MM.1S (cell line): ENCODE measurements around the gene MEF2C.
A peak's percentile ranks its signal among the peaks of the same experiment; 100 is the strongest.

Experiments used
- DNase-seq: peaks from one replicate; pipeline ENCODE4 v3.0.0-alpha.2; 2015
- H2AFZ ChIP-seq: fragments of 300-600 bp; sonication (generic); 2 replicates; pipeline ENCODE4 v1.6.0; 2016; ENCODE audit warnings: antibody characterized with exemption, low read length
- H3F3A ChIP-seq: fragments of 300-600 bp; sonication (generic); 2 replicates; pipeline ENCODE4 v1.6.1; 2016; ENCODE audit warnings: mild to moderate bottlenecking, antibody characterized with exemption, low read length, moderate library complexity, mixed read lengths; ENCODE audit not compliant: insufficient read depth
- H3K27ac ChIP-seq: fragments of 300-600 bp; sonication (generic); 2 replicates; pipeline ENCODE4 v1.5.1; 2016; ENCODE audit warnings: mild to moderate bottlenecking, low read length
- H3K27me3 ChIP-seq: fragments of 300-600 bp; sonication (generic); replicated peaks from 2 replicates; pipeline ENCODE4 v1.6.0; 2016; ENCODE audit warnings: low read length; ENCODE audit not compliant: insufficient read depth
- H3K36me3 ChIP-seq: fragments of 300-600 bp; sonication (generic); replicated peaks from 2 replicates; pipeline ENCODE4 v1.6.1; 2016; ENCODE audit warnings: mild to moderate bottlenecking, low read length, mixed read lengths; ENCODE audit not compliant: insufficient read depth
- H3K4me1 ChIP-seq: fragments of 300-600 bp; sonication (generic); 2 replicates; pipeline ENCODE4 v1.6.1; 2016; ENCODE audit warnings: low read length, mixed read lengths
- H3K4me2 ChIP-seq: fragments of 300-600 bp; sonication (generic); 2 replicates; pipeline ENCODE4 v1.6.0; 2016; ENCODE audit warnings: low read depth, low read length
- H3K4me3 ChIP-seq: fragments of 300-600 bp; sonication (generic); 2 replicates; pipeline ENCODE4 v1.5.1; 2016; ENCODE audit warnings: low read length, mixed read lengths
- H3K79me2 ChIP-seq: fragments of 300-600 bp; sonication (generic); 2 replicates; pipeline ENCODE4 v1.6.1; 2016; ENCODE audit warnings: mixed run types, low read length, mixed read lengths
- H3K9ac ChIP-seq: fragments of 300-600 bp; sonication (generic); 2 replicates; pipeline ENCODE4 v1.6.1; 2016; ENCODE audit warnings: low read length, mixed read lengths
- H3K9me2 ChIP-seq: fragments of 300-600 bp; sonication (generic); replicated peaks from 2 replicates; pipeline ENCODE4 v1.6.1; 2016; ENCODE audit warnings: mild to moderate bottlenecking, low read length, mixed read lengths; ENCODE audit not compliant: insufficient read depth
- H3K9me3 ChIP-seq: fragments of 300-600 bp; sonication (generic); replicated peaks from 2 replicates; pipeline ENCODE4 v1.6.1; 2016; ENCODE audit warnings: mild to moderate bottlenecking, low read length, mixed read lengths; ENCODE audit not compliant: insufficient read depth
- H4K20me1 ChIP-seq: fragments of 300-600 bp; sonication (generic); 2 replicates; pipeline ENCODE4 v1.6.1; 2016; ENCODE audit warnings: mild to moderate bottlenecking, low read length, moderate library complexity, mixed read lengths; ENCODE audit not compliant: insufficient read depth
- CTCF ChIP-seq: fragments of 300-600 bp; sonication (generic); IDR thresholded peaks from 2 replicates; pipeline ENCODE4 v1.5.1; 2016; ENCODE audit warnings: antibody characterized with exemption, low read length, mixed read lengths
- EZH2 ChIP-seq: fragments of 300-600 bp; sonication (generic); optimal IDR thresholded peaks from 2 replicates; pipeline ENCODE3; 2017; ENCODE audit warnings: low read depth, mild to moderate bottlenecking, antibody characterized with exemption, low read length, mixed read lengths
- EZH2phosphoT487 ChIP-seq: fragments of 300-600 bp; sonication (generic); IDR thresholded peaks from 2 replicates; pipeline ENCODE4 v1.6.1; 2018; ENCODE audit warnings: antibody characterized with exemption, low read length

The MEF2C gene

GRCh38 chr5:88691945-88692868 lies 190.8 kb downstream of the MEF2C start:
- H3K4me2 ChIP-seq: no peak overlapping the region
- no peaks in the 10 kb centered on the region for H3K9me2 ChIP-seq
- H4K20me1 ChIP-seq: no peaks in the 10 kb centered on the region
- no peak for TF ChIP-seq EZH2phosphoT487
- no peak overlapping the region for H2AFZ ChIP-seq
- no peaks in the 10 kb centered on the region for H3K36me3 ChIP-seq
- no peaks in the 10 kb centered on the region for H3K27me3 ChIP-seq
- H3K27ac ChIP-seq: no peak overlapping the region
- no peaks in the 10 kb centered on the region for H3K9me3 ChIP-seq
- no peak for DNase-seq
- H3K4me3 ChIP-seq: no peak overlapping the region
- no peaks in the 10 kb centered on the region for H3F3A ChIP-seq
- H3K9ac ChIP-seq: no peak overlapping the region
- H3K4me1 ChIP-seq: no peaks in the 10 kb centered on the region
- no peaks in the 10 kb centered on the region for H3K79me2 ChIP-seq

DNA sequence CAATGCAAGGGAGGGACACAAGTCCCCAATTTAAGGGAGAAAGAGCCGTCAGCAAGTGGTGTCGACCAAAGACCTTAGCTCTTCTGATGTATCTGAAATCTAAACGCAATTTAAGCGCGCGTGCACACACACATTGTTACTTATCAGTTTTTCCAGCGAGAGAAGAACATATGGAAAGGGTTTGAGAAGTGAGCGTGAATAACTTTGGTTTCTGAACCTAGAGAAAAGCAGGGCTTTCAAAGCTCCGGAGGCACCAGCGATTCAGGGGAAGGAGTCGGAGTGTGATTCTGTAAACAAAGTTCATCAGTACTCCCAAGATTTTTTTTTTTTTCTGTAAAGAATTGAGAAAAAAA lies 191.8 kb downstream of the MEF2C start:
- H3K27me3 ChIP-seq: no peaks in the 10 kb centered on the region

DNA sequence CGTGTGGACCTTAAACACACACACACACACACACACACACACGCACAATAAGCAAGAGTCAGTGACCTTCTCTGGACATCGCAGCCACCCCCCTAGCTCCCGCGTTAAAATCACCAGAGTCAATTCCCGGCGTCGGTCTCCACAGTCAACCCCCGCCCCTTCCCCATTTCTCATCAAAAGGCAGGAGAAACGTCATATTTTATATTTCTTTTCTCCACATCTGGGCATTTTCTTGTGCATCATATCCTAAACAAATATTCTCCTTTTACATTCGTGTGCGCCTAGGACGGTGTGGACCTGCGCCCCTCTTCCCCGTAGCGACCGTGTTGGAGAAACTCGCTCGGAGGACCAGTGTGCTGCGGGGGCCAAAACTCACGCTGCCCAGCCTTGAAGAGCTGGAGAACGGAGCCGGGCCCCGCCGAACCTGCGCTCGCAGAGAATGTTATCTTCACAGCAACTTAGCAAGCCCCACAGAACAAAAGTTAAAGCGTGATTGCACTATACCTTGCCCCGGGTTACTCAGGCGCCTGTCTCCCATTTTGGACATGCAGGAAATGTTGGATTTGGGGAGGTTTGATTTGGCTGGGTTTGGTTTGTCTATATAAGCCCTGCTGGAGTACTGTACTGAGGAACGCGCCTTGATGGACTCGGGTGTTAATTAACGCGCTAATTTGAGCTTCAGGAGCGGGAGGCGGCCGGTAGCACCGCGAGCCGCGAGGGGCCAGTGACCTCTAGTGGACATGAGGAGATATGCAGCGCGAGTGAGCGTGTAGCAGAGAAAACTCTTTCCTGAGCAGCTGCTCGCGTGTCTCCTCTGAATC lies 192.4 kb downstream of the MEF2C start:
- no peaks in the 10 kb centered on the region for H3K27me3 ChIP-seq

More for the DNA sequence above, 191.8 kb downstream of the MEF2C start:
- Histone ChIP-seq H4K20me1 (no peaks in the 10 kb centered on the region), H3K79me2 (no peaks in the 10 kb centered on the region), H3K4me2 (peak overlapping the region; percentile 75), H3F3A (no peaks in the 10 kb centered on the region), H3K36me3 (no peaks in the 10 kb centered on the region), H3K9me2 (no peaks in the 10 kb centered on the region), H3K4me1 (no peaks in the 10 kb centered on the region), H2AFZ (peak overlapping the region; percentile 64), H3K4me3 (peak overlapping the region; percentile 48), H3K9me3 (no peaks in the 10 kb centered on the region), H3K27ac (no peak overlapping the region), H3K9ac (peak overlapping the region; percentile 30; the same call in 1 of the 2 replicates)
- TF ChIP-seq CTCF (no peak), EZH2phosphoT487 (no peak), EZH2 (no peak)
- no peak for DNase-seq

More for the DNA sequence above, 192.4 kb downstream of the MEF2C start:
- H3K9me2 ChIP-seq: no peaks in the 10 kb centered on the region
- H3K4me3 ChIP-seq: peak overlapping the region; percentile 48
- H4K20me1 ChIP-seq: no peaks in the 10 kb centered on the region
- H3K4me2 ChIP-seq: peak overlapping the region; percentile 75
- H3F3A ChIP-seq: no peaks in the 10 kb centered on the region
- no peak for TF ChIP-seq EZH2phosphoT487
- TF ChIP-seq CTCF: peak; percentile 95
- H3K4me1 ChIP-seq: no peaks in the 10 kb centered on the region
- peak overlapping the region; percentile 30; the same call in 1 of the 2 replicates for H3K9ac ChIP-seq
- no peaks in the 10 kb centered on the region for H3K9me3 ChIP-seq
- H3K79me2 ChIP-seq: no peaks in the 10 kb centered on the region
- no peaks in the 10 kb centered on the region for H3K36me3 ChIP-seq
- no peak overlapping the region for H3K27ac ChIP-seq
- peak; percentile 77 for DNase-seq
- H2AFZ ChIP-seq: peak overlapping the region; percentile 64
